SKM-1 treated with dmso at 0.1 percent for 144 hours (cell line): ENCODE results near the gene CCT5.
A peak's percentile ranks its signal among the peaks of the same experiment; 100 is the strongest.

Source experiments
- DNase-seq: peaks from one replicate; lab custom pipeline; 2025; ENCODE audit not compliant: unreplicated experiment; lab: John Stamatoyannopoulos, UW

The CCT5 gene

GRCh38 chr5:10249948-10250805, at the start of gene CCT5:
Gene CCT5 (plus strand): TSS chr5:10250280. CDS start chr5:10250341, 61 bp downstream.
- DNase-seq: peak; percentile 97

GRCh38 chr5:10201223-10201868, 48.7 kb upstream of the CCT5 start:
- peak; percentile 21 for DNase-seq

- DNase-seq: no peak
Measured at GRCh38 chr5:10202089-10202910, 47.8 kb upstream of the CCT5 start.

GRCh38 chr5:10209004-10209403, 41.1 kb upstream of the CCT5 start:
- no peak for DNase-seq

GRCh38 chr5:10213316-10213715, 36.8 kb upstream of the CCT5 start:
- DNase-seq: no peak

- no peak for DNase-seq
Measured at GRCh38 chr5:10214041-10214440, 36.0 kb upstream of the CCT5 start.

GRCh38 chr5:10215366-10215765, 34.7 kb upstream of the CCT5 start:
- no peak for DNase-seq

- no peak for DNase-seq
Measured at GRCh38 chr5:10216107-10216506, 34.0 kb upstream of the CCT5 start.

GRCh38 chr5:10218658-10219057, 31.4 kb upstream of the CCT5 start:
- no peak for DNase-seq

- DNase-seq: no peak
Measured at GRCh38 chr5:10219068-10219467, 31.0 kb upstream of the CCT5 start.

GRCh38 chr5:10220248-10220647, 29.8 kb upstream of the CCT5 start:
- no peak for DNase-seq

- no peak for DNase-seq
Measured at GRCh38 chr5:10222326-10222725, 27.8 kb upstream of the CCT5 start.

GRCh38 chr5:10227379-10227778, 22.7 kb upstream of the CCT5 start:
- DNase-seq: no peak

GRCh38 chr5:10228288-10228687, 21.8 kb upstream of the CCT5 start:
- DNase-seq: no peak

- DNase-seq: no peak
Measured at GRCh38 chr5:10229306-10230048, 20.6 kb upstream of the CCT5 start.

- DNase-seq: no peak
Measured at GRCh38 chr5:10232386-10232785, 17.7 kb upstream of the CCT5 start.

GRCh38 chr5:10233011-10233410, 17.1 kb upstream of the CCT5 start:
- DNase-seq: no peak

GRCh38 chr5:10233505-10233904, 16.6 kb upstream of the CCT5 start:
- no peak for DNase-seq

- DNase-seq: no peak
Measured at GRCh38 chr5:10235350-10235749, 14.7 kb upstream of the CCT5 start.

- DNase-seq: no peak
Measured at GRCh38 chr5:10243660-10244240, 6.3 kb upstream of the CCT5 start.
